Stimulated activated CD4-positive, alpha-beta T cell treated with anti-CD3 and anti-CD28 coated beads, Interleukin-1b, Interleukin-23, amount 100 ng/mL, for 4 hours (primary cell): ENCODE results near the gene ELP4.
"Not testable (repeated sequence)": the region's sequence is repeated elsewhere in the genome, so short reads cannot be mapped to it uniquely, and the experiment has no call there.

Source experiments
- DNase-seq, 2 donors: peaks; one replicate each; pipeline ENCODE4 v3.0.0-alpha.2; 2020; ENCODE audit warnings: low read depth in 2 of 2

ELP4 gene

DNA sequence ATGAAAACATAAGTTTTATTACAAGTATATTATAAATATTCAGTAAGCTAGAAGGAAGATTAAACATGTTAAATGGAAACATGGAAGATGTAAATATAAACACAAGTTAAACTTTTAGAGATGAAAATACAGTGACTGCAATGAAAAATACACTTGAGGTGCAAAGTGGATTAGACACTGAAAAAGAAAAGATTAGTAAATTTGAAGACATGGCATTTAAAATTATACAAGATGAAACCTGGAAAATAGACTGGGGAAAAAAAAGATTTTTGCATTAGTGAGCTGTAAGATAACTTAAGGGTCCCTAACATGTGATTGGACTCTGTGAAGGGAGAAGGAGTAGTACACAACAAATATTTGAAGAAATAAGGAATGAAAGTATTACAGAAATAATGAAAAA lies 33.3 kb downstream of the ELP4 start:
- no peak for DNase-seq

- DNase-seq: no peak
These were observed 46.4 kb downstream of the ELP4 start for GRCh38 chr11:31555938-31556337.

GRCh38 chr11:31558001-31558400 lies 48.4 kb downstream of the ELP4 start:
- no peak for DNase-seq

DNA sequence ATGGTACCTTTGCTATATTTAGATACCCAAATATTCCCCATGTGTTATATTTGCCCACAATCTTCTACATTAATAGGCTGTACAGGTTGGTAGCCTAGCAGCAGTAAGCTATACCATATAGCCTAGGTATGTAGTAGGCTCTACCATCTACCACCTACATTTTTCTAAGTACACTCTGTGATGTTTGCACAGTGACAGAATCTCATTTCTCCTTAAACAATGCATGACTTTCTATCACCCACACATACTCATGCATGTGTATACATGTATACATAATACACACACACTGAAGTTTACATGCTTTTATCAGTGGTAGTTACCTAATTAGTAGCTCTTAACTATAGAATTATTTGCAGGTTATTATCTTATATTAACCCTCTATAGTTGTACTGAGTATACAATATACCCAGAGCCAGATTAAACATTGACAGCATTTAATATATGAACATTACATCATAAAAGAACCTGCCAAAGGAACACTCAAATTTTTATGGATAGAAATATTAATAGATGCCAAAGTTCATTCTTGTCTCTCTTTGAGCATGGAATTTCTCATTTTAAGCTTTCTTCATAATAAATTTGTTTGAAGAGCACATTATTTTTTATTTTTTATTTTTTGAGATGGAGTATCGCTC lies 51.4 kb downstream of the ELP4 start:
- no peak for DNase-seq

- DNase-seq: not testable (repeated sequence)
These were observed 55.0 kb downstream of the ELP4 start for GRCh38 chr11:31564517-31564916.

GRCh38 chr11:31574133-31574532 lies 64.6 kb downstream of the ELP4 start:
- DNase-seq: not testable (repeated sequence)

- DNase-seq: not testable (repeated sequence)
These were observed 66.2 kb downstream of the ELP4 start for GRCh38 chr11:31575764-31576163.

DNA sequence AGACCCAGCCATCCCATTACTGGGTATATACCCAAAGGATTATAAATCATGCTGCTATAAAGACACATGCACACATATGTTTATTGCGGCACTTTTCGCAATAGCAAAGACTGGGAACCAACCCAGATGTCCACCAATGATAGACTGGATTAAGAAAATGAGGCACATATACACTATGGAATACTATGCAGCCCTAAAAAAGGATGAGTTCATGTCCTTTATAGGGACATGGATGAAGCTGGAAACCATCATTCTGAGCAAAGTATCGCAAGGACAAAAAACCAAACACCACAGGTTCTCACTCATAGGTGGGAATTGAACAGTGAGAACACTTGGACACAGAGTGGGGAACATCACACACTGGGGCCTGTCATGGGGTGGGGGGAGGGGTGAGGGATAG lies 69.8 kb downstream of the ELP4 start:
- DNase-seq: not testable (repeated sequence)

DNA sequence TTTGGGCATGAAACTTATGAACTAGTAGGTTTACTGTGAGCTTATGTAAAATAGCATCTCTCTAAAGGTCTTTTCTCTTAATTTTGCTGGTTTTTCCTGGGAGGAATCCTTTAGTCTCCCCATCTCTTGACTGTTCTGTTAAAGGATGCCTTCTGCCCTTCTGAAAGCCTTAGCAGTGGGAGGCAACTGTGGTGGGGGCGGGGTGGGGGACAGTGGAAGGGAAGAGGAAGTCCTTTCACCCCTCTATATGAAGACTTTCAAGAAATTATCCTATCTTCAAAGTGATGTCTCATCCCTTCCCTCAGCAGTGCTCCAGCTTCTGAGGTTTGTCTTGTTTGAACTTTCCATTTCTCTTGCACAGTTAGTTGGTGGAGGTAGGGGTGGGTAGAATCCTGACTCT lies 73.1 kb downstream of the ELP4 start:
- DNase-seq: no peak

DNA sequence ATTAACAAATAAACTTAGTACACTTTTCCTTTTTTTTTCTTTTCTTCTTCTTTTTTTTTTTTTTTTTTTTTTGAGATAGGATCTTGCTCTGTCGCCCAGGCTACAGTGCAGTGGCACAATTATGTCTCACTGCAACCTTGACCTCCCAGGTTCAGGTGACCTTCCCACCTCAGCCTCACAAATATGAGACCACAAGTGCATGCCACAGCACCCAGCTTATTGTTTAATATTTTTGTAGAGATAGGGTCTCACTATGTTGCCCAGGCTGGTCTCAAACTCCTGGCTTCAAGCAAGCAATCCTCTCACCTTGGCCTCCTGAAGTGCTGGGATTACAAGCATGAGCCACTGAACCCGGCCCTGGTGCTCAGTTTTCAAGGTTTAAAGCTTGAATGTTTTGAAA lies 88.9 kb downstream of the ELP4 start:
- DNase-seq: no peak

DNA sequence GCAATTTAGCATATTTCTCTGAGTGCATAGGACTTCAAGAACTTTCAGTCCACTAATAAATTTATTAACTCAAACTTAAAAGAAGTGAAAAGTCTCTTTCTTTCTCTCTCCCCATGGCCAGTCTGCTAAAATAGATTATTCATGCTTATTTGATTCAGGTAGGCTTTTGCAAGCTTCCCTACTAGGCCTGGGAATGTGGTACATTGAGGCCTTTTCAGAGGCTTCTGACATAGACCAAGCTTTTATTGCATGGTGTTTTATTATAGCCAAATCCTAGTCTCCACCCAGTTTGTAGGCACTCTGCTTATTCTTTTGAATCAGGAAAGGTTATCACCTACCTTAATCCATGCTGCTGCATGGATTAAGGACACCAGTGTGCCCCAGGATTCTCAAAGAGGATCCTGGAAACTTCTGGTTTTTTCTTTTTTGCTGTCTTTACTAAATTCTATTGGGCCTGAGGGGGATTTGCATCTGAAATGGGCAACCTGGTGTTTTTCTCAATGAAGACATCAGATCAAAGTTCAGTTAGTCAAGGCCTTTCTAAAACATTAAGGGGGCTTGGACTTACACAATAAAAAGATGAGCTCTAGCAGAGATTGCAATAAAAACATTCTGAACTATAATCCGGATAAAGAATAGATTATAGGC lies 92.2 kb downstream of the ELP4 start:
- DNase-seq: no peak

GRCh38 chr11:31606893-31607292 lies 97.3 kb downstream of the ELP4 start:
- no peak for DNase-seq

DNA sequence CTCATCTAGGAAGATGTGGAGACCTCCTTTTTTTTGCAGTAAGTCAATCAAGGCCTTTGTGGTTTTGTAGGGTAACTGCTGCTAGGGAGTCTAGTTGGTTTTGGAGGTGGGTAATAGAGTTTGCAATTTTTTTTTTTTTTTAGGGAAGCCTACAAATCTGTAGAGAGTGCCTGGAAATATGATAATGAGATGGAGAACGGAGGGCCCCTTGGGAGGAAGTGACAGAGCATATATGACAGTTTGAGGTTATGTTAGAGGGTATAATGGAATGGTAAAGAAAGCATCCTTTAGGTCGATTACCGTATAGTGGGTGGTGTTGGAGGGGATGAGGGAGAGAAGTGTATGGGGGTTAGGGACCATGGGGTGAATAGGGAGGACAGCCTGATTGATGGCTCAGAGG lies 98.3 kb downstream of the ELP4 start:
- no peak for DNase-seq

DNA sequence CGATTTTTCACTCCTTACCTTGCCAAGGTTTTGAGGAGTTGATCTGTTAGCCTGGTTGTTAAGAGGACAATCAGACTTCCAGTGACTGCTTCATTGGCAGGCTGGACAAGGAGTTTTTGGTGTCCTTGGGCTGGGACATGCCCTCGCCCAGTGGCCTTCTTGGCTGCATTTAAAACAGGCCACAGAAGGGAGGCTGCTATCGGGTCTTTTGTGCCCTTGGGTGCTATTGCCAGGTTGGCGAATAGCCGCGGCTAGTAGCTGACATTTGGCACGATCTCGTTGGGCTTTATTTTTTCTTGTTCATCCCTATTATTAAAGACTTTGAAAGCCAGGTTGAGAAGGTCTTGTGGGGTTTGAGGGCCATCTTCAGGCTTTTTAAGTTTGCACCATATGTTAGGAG lies 99.4 kb downstream of the ELP4 start:
- DNase-seq: no peak

DNA sequence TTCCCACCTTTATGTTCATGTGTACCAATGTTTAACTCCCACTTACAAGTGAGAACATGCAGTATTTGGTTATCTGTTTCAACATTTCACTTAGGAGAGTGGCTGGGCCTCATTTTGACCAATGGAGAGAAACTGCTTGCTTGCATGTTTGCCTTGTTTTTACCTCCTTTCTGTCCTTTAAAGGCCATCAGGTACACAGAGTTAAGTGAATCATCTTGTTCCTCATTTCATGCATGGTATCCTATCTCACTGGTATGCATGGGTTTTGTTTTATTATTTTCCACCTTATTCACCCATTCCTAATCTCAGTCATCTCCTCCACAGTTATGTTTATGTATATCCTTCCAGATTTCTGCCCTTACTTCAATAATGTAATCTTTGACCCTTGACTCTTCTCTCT lies 101.0 kb downstream of the ELP4 start:
- DNase-seq: no peak

- DNase-seq: no peak
These were observed 107.7 kb downstream of the ELP4 start for GRCh38 chr11:31617246-31617645.

DNA sequence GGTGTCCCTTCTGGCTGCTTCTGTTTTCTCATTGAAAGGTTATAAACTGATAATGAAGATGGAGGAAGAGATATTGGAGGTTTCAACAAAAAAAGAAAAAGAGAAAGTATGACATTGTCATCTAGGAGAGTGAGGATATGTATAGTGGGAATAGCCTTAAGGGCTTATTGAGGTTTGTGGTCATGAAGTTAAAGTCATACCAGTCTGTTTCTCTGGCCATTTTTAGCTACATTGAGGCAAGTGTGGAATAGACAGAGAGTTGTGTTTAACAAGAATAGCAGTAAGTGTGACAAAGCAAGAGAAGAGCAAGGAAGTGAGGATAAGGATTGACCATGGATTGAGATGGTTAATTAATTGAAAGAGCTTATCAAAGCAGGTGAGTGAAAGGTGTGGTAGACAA lies 110.4 kb downstream of the ELP4 start:
- no peak for DNase-seq

DNA sequence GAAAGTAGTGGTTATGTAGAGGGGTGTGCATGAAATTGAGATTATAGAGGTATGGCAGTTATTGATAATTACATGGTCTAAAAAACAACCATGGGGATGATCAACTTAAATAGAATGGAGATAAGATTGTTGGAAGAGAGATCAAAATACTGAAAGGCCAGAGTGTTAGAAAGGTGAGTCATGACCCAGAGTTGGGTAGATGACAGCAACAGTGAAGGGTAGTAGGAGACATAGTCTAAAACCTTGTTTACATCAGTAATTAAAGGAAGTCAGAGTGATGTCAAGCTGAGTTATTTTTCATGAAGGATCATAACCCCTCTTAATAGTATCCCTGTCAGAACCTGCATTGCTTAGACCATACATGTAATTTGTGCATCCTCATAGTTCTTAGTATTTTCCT lies 110.9 kb downstream of the ELP4 start:
- DNase-seq: no peak

GRCh38 chr11:31625868-31626267 lies 116.3 kb downstream of the ELP4 start:
- DNase-seq: no peak

- no peak for DNase-seq
These were observed 118.5 kb downstream of the ELP4 start for GRCh38 chr11:31628111-31628510.

DNA sequence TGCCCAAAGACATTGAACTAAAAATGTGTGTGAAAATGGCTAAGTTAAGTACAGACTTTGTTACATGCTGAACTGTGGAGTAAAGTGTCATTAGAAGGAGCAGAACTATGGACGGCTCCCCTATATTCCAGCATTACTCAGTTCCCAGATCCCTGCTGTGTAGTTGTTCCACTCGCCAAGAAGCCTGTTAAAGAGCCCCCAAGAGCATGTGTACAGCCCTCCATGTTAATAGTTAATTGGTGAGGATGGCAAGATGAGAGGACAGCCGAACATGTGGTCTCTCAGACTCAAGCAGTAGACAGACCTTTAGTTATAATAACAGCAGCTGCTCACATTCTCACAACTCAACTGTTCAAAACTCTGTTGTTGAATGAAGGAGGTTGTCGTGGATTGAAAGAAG lies 127.4 kb downstream of the ELP4 start:
- DNase-seq: no peak

DNA sequence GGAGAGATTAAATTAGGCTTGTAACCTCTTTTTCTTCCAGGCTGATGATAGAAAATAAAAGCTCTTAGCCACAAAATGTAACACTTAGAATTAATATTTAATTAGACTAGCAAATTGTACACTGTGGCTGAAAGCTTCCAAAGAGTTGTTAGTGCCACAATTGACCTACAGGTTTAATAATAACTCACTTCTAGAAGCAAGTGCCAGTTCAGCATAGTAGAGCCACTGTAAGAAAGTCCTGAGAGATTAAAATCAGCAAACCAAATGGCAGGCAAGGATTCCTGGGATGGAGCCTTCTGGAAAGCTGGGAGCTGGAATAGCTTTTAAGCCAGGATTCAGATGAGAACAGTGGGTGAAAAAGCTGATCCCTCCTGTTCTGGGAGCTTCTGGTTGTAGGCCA lies 131.0 kb downstream of the ELP4 start:
- DNase-seq: no peak

- DNase-seq: no peak
These were observed 132.0 kb downstream of the ELP4 start for GRCh38 chr11:31641477-31642062.

DNA sequence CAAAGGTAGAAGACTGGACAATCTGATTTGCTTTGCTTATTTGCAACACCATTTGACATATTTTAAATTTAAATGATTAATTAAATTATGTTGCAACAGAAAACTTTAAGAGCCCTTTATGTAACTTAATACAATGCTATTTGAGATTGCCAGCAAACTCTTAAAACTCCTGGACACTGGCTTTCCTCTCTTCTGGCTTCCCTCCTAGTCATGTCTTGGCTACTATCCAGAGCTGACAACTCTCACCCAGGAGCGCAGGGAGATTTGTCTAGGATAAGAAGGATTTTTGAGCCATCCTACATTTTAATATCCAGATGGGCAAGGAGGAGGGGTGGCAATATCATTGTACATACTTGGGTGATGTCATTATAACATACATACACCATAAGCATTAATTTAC lies 134.3 kb downstream of the ELP4 start:
- no peak for DNase-seq
